Mammary epithelial cell (primary cell): ENCODE results near the gene SLCO2A1.

ENCODE experiments used
- EZH2 ChIP-seq: IDR thresholded peaks from 2 replicates; pipeline ENCODE4 v1.6.1; 2012; ENCODE audit warnings: low read length, inconsistent platforms, borderline replicate concordance
- TF ChIP-seq, protein P1 (sequence below), 2 donors: IDR thresholded peaks in 1 of 2; conservative IDR thresholded peaks in 1 of 2; 2 replicates each; pipeline ENCODE4 v1.5.1; 2011 to 2012; ENCODE audit warnings: inconsistent platforms in 2 of 2, low read length in 2 of 2, mild to moderate bottlenecking in 2 of 2, control low read depth in 1 of 2, low read depth in 1 of 2; ENCODE audit not compliant: insufficient read depth in 1 of 2; ENCODE audit errors: extremely low read depth in 1 of 2

DNA sequence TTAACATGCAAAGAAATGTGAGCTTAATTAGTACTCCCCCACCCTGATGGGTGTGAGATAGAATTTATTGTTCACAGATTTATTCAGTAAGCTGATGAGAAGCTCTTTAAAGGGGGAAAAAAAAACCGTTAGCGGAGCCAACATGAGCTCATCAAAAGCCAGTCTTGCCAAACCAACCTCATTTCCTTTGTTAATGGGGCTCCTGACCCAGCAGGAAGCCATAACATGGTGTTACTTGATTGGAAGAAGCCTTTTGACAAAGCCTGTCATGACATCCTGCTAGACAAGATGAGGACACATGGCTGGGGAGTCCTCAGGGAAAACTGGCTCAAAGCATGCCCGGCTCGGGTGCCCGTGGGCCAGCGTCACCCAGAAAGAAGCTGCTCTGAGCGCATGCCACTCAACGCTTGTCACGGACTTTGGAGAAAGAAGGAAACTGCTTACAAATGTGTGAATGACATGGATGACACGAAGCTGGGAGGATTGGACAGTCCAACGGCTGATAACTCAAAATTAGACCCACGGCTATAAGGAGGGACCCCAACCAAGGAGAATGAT lies 64.6 kb downstream of the SLCO2A1 start:
- TF ChIP-seq, protein P1, sequence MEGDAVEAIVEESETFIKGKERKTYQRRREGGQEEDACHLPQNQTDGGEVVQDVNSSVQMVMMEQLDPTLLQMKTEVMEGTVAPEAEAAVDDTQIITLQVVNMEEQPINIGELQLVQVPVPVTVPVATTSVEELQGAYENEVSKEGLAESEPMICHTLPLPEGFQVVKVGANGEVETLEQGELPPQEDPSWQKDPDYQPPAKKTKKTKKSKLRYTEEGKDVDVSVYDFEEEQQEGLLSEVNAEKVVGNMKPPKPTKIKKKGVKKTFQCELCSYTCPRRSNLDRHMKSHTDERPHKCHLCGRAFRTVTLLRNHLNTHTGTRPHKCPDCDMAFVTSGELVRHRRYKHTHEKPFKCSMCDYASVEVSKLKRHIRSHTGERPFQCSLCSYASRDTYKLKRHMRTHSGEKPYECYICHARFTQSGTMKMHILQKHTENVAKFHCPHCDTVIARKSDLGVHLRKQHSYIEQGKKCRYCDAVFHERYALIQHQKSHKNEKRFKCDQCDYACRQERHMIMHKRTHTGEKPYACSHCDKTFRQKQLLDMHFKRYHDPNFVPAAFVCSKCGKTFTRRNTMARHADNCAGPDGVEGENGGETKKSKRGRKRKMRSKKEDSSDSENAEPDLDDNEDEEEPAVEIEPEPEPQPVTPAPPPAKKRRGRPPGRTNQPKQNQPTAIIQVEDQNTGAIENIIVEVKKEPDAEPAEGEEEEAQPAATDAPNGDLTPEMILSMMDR (conservative IDR thresholded peaks at IDR 0.05 in 1 of 2, IDR thresholded peaks at IDR 0.05 in 1 of 2; ENCODE audit: extremely low read depth in 1 of 2, insufficient read depth in 1 of 2, low read depth in 1 of 2, low read length in 2 of 2) = no peak
- no peak for TF ChIP-seq EZH2
